ENCODE data around the gene P2RY2.
"Not testable (repeated sequence)": the region's sequence is repeated elsewhere in the genome, so short reads cannot be mapped to it uniquely, and the experiment has no call there.

The P2RY2 gene

GRCh38 chr11:73267906-73268540, 49.9 kb downstream of the P2RY2 start:
- peaks cover 5% of the 10 kb centered on the region for H3K4me1 ChIP-seq (ENCODE audit: control insufficient read depth, insufficient read depth, low read length)
- H3K27me3 ChIP-seq (replicated peaks; ENCODE audit: control insufficient read depth, insufficient read depth, low read length) = peaks cover 7% of the 10 kb centered on the region
- no peaks in the 10 kb centered on the region for H3K36me3 ChIP-seq (ENCODE audit: control insufficient read depth, insufficient read depth, low read length, severe bottlenecking)
- H3K4me3 ChIP-seq (ENCODE audit: low read length) = no peak overlapping the region
- no peak overlapping the region for H3K9ac ChIP-seq (ENCODE audit: low read length)
- H3K9me3 ChIP-seq (ENCODE audit: control insufficient read depth, low read length) = no peaks in the 10 kb centered on the region
- DNase-seq (ENCODE audit: low read depth) = no peak

- Histone ChIP-seq H3K36me3 (ENCODE audit: control insufficient read depth, insufficient read depth, low read length, severe bottlenecking) (no peaks in the 10 kb centered on the region), H3K27me3 (replicated peaks; ENCODE audit: control insufficient read depth, insufficient read depth, low read length) (peaks cover 7% of the 10 kb centered on the region), H3K9ac (ENCODE audit: low read length) (no peak overlapping the region), H3K9me3 (ENCODE audit: control insufficient read depth, low read length) (no peaks in the 10 kb centered on the region), H3K4me1 (ENCODE audit: control insufficient read depth, insufficient read depth, low read length) (peaks cover 3% of the 10 kb centered on the region), H3K4me3 (ENCODE audit: low read length) (no peak overlapping the region)
- no peak for DNase-seq (ENCODE audit: low read depth)
Observed at GRCh38 chr11:73268671-73269271, 50.7 kb downstream of the P2RY2 start.

- Histone ChIP-seq H3K36me3 (ENCODE audit: control insufficient read depth, insufficient read depth, low read length, severe bottlenecking) (no peaks in the 10 kb centered on the region), H3K27me3 (replicated peaks; ENCODE audit: control insufficient read depth, insufficient read depth, low read length) (peaks cover 7% of the 10 kb centered on the region), H3K4me3 (ENCODE audit: low read length) (no peak overlapping the region), H3K4me1 (ENCODE audit: control insufficient read depth, insufficient read depth, low read length) (peaks cover 3% of the 10 kb centered on the region), H3K9me3 (ENCODE audit: control insufficient read depth, low read length) (no peaks in the 10 kb centered on the region), H3K9ac (ENCODE audit: low read length) (no peak overlapping the region)
- no peak for DNase-seq (ENCODE audit: low read depth)
Observed at GRCh38 chr11:73269459-73270015, 51.5 kb downstream of the P2RY2 start.

- Histone ChIP-seq H3K4me3 (ENCODE audit: low read length) (no peak overlapping the region), H3K4me1 (ENCODE audit: control insufficient read depth, insufficient read depth, low read length) (no peaks in the 10 kb centered on the region), H3K36me3 (ENCODE audit: control insufficient read depth, insufficient read depth, low read length, severe bottlenecking) (no peaks in the 10 kb centered on the region), H3K9me3 (ENCODE audit: control insufficient read depth, low read length) (no peaks in the 10 kb centered on the region), H3K27me3 (replicated peaks; ENCODE audit: control insufficient read depth, insufficient read depth, low read length) (peaks cover 3% of the 10 kb centered on the region), H3K9ac (ENCODE audit: low read length) (no peak overlapping the region)
- DNase-seq (ENCODE audit: low read depth) = no peak
Observed at GRCh38 chr11:73270016-73270854, 52.2 kb downstream of the P2RY2 start.

- H3K9me3 ChIP-seq (ENCODE audit: control insufficient read depth, low read length) = no peaks in the 10 kb centered on the region
- DNase-seq (ENCODE audit: low read depth) = no peak
Observed at GRCh38 chr11:73270855-73271477, 52.9 kb downstream of the P2RY2 start.

GRCh38 chr11:73271478-73271865, 53.4 kb downstream of the P2RY2 start:
- not testable (repeated sequence) for H3K27me3 ChIP-seq (replicated peaks; ENCODE audit: control insufficient read depth, insufficient read depth, low read length); DNase-seq (ENCODE audit: low read depth); H3K36me3 ChIP-seq (ENCODE audit: control insufficient read depth, insufficient read depth, low read length, severe bottlenecking)

More at GRCh38 chr11:73270855-73271477, 52.9 kb downstream of the P2RY2 start:
- Histone ChIP-seq H3K27me3 (replicated peaks; ENCODE audit: control insufficient read depth, insufficient read depth, low read length) (peaks cover 3% of the 10 kb centered on the region), H3K4me3 (ENCODE audit: low read length) (no peak overlapping the region), H3K36me3 (ENCODE audit: control insufficient read depth, insufficient read depth, low read length, severe bottlenecking) (no peaks in the 10 kb centered on the region), H3K9ac (ENCODE audit: low read length) (no peak overlapping the region), H3K4me1 (ENCODE audit: control insufficient read depth, insufficient read depth, low read length) (no peaks in the 10 kb centered on the region)

GRCh38 chr11:73271936-73272679, 54.0 kb downstream of the P2RY2 start, which contains the start of gene P2RY6:
Gene P2RY6 (plus strand): TSS chr11:73272338. CDS start chr11:73296519, 24,181 bp downstream.
- Histone ChIP-seq H3K4me3 (ENCODE audit: low read length) (no peak within 1 kb of the TSS), H3K27me3 (replicated peaks; ENCODE audit: control insufficient read depth, insufficient read depth, low read length) (peaks cover 2% of the 10 kb centered on the region), H3K9me3 (ENCODE audit: control insufficient read depth, low read length) (no peaks in the 10 kb centered on the region), H3K36me3 (ENCODE audit: control insufficient read depth, insufficient read depth, low read length, severe bottlenecking) (no peaks in the 10 kb centered on the region), H3K9ac (ENCODE audit: low read length) (no peak within 1 kb of the TSS), H3K4me1 (ENCODE audit: control insufficient read depth, insufficient read depth, low read length) (no peaks in the 10 kb centered on the region)
- DNase-seq (ENCODE audit: low read depth) = peak; percentile 41

More at GRCh38 chr11:73271478-73271865, 53.4 kb downstream of the P2RY2 start:
- H3K9ac ChIP-seq (ENCODE audit: low read length); H3K9me3 ChIP-seq (ENCODE audit: control insufficient read depth, low read length); H3K4me3 ChIP-seq (ENCODE audit: low read length); H3K4me1 ChIP-seq (ENCODE audit: control insufficient read depth, insufficient read depth, low read length): not testable (repeated sequence)

GRCh38 chr11:73272680-73273038, 54.6 kb downstream of the P2RY2 start:
- Histone ChIP-seq H3K4me3 (ENCODE audit: low read length) (no peak overlapping the region), H3K36me3 (ENCODE audit: control insufficient read depth, insufficient read depth, low read length, severe bottlenecking) (no peaks in the 10 kb centered on the region), H3K9me3 (ENCODE audit: control insufficient read depth, low read length) (no peaks in the 10 kb centered on the region), H3K27me3 (replicated peaks; ENCODE audit: control insufficient read depth, insufficient read depth, low read length) (no peaks in the 10 kb centered on the region), H3K4me1 (ENCODE audit: control insufficient read depth, insufficient read depth, low read length) (no peaks in the 10 kb centered on the region), H3K9ac (ENCODE audit: low read length) (no peak overlapping the region)
- DNase-seq (ENCODE audit: low read depth) = no peak

GRCh38 chr11:73273222-73273895, 55.3 kb downstream of the P2RY2 start:
- H3K4me3 ChIP-seq (ENCODE audit: low read length) = no peak overlapping the region
- DNase-seq (ENCODE audit: low read depth) = no peak
- no peaks in the 10 kb centered on the region for H3K9me3 ChIP-seq (ENCODE audit: control insufficient read depth, low read length)
- H3K36me3 ChIP-seq (ENCODE audit: control insufficient read depth, insufficient read depth, low read length, severe bottlenecking) = no peaks in the 10 kb centered on the region
- H3K4me1 ChIP-seq (ENCODE audit: control insufficient read depth, insufficient read depth, low read length) = no peaks in the 10 kb centered on the region
- H3K9ac ChIP-seq (ENCODE audit: low read length) = no peak overlapping the region
- no peaks in the 10 kb centered on the region for H3K27me3 ChIP-seq (replicated peaks; ENCODE audit: control insufficient read depth, insufficient read depth, low read length)

GRCh38 chr11:73274191-73274590, 56.1 kb downstream of the P2RY2 start:
- not testable (repeated sequence) for H3K9me3 ChIP-seq (ENCODE audit: control insufficient read depth, low read length); H3K36me3 ChIP-seq (ENCODE audit: control insufficient read depth, insufficient read depth, low read length, severe bottlenecking); H3K9ac ChIP-seq (ENCODE audit: low read length); H3K4me1 ChIP-seq (ENCODE audit: control insufficient read depth, insufficient read depth, low read length); H3K27me3 ChIP-seq (replicated peaks; ENCODE audit: control insufficient read depth, insufficient read depth, low read length); H3K4me3 ChIP-seq (ENCODE audit: low read length); DNase-seq (ENCODE audit: low read depth)
